ENCODE data around the gene SMC5.
"Not testable (repeated sequence)": the region's sequence is repeated elsewhere in the genome, so short reads cannot be mapped to it uniquely, and the experiment has no call there.

Gene SMC5

DNA sequence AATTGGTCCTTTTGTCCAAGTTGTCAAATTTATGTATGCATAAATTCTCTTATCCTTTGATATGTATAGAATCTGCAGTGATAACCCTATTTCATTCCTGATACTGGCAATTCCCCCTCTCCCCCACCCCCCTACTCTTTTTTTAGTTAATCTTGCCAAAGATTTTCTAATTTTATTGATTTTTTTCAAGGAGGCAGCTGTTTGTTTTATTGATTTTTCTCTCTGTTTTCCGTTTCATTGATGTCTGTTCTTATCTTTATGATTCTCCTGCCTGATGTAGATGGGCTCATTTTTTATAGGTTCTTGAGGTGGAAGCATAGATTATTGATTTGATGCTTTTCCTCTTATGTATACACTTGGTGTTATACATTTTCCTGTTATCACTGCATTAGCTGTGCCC, 34.4 kb downstream of the SMC5 start:
- no peak for TF ChIP-seq ZNF274 (IDR thresholded peaks at IDR 0.05; ENCODE audit: low read depth, low read length)
- no peak overlapping the region for H3K4me3 ChIP-seq (ENCODE audit: low read length)

DNA sequence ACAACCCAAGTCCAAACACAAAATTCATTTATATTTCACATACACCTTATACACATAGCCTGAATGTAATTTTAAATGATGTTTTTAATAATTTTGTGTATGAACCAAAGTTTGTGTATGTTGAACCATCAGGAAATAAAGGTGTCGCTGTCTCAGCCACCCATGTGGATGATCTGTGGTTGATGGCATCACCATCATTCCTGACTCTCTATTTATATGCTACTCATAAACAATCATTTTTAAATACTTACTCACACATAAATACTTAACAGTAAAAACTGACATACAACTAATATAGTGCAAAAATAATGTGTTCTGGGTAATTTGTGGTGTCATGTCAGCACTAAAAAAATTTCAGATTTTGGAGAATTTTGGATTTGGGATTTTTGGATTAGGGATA, 38.4 kb downstream of the SMC5 start:
- H3K4me3 ChIP-seq (ENCODE audit: low read length): no peak overlapping the region
- TF ChIP-seq ZNF274 (IDR thresholded peaks at IDR 0.05; ENCODE audit: low read depth, low read length): no peak

DNA sequence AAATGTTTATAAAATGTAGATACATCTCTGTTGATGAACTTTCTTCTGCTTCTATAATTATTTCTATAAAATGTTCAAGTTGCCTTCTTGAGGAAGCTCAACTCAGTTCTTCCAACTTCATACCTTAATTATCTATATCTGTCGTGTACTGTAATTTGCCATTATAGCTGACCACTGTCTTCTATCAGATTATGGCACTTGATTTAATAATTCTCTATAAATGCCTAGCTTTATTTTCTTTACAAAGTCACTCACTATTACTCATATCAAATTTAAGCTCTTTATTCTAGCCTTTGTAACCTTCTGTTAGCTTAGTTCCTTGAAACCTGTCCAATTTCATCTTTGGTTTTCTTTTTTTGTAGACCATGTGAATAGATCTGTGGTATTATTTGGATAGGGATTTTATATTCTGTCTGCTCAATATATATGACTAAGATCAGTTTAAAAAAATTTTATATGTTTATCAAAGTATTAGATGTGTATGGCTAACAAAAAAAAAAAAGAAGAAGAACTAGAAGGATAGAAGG, 39.5 kb downstream of the SMC5 start:
- no peak for TF ChIP-seq ZNF274 (IDR thresholded peaks at IDR 0.05; ENCODE audit: low read depth, low read length)
- no peak overlapping the region for H3K4me3 ChIP-seq (ENCODE audit: low read length)

DNA sequence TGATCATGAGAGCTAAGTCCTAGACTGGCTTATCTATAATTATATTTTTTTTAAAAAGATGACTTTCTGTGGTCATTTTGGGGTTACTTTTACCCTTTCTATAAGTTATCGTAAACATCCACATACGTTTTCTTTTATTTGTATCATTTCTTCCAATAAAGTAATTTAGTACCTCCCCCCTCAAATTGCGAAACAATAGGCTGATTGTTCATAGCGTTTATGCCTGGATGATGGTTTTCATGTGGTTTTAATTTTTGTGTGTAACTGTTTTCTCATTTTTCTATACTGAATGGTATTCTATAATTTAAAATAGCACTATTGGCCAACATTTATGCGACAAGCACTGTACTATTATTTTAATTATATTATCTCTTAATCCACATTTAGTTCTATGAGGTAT, 44.5 kb downstream of the SMC5 start:
- H3K4me3 ChIP-seq (ENCODE audit: low read length): no peak overlapping the region
- no peak for TF ChIP-seq ZNF274 (IDR thresholded peaks at IDR 0.05; ENCODE audit: low read depth, low read length)

DNA sequence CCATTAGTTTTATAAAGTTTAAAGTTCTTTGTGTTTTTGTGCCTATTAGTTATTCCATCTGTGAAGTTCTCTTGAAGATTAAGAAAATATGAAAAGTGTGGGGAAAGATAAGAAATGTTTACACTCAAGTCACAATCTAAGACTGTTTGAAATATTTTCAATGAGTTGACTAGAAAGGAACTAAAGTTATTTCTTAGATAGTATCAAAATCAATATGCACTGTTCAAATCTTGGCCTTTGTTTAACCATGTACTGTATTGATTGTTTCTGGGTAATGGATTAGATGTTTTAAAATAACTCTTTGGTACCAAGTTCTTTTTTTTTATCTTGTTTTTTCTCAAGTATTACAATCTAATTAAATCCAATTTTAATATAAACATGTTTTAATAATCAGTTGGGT, 46.0 kb downstream of the SMC5 start:
- no peak overlapping the region for H3K4me3 ChIP-seq (ENCODE audit: low read length)
- TF ChIP-seq ZNF274 (IDR thresholded peaks at IDR 0.05; ENCODE audit: low read depth, low read length): no peak

DNA sequence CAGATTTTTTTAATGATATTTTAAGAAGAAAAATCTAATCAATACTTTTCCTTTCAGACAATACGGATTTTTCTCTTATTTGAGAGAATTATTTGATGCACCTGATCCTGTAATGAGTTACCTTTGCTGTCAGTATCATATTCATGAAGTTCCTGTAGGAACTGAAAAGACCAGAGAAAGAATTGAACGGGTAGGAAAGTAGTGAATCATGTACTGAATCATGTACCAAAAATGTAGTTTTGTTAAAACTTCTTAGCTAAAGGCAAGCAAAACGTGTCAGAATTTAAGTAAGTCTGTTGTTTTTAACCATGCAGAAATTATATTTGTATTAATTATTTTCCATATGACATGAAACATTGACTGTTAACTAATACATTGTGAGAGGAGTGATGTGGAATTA, 56.6 kb downstream of the SMC5 start:
- no peak for TF ChIP-seq ZNF274 (IDR thresholded peaks at IDR 0.05; ENCODE audit: low read depth, low read length)
- H3K4me3 ChIP-seq (ENCODE audit: low read length): no peak overlapping the region

DNA sequence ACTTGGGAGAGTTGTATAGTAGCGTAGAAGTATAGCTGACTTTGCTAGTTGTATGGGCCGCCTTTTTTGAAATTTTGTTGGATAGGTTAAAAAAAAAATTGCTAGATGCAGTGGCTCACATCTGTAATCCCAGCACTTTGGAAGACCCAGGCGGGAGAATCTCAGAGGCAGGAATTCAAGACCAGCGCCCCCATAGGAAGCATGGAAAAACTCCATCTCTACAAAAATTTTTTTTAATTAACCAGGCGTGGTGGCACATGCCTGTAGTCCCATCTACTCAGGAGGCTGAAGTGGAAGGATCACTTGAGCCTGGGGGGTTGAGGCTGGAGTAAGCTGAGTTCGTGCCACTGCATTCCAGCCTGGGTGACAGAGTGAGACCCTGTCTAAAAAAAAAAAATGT, 59.2 kb downstream of the SMC5 start:
- no peak for TF ChIP-seq ZNF274 (IDR thresholded peaks at IDR 0.05; ENCODE audit: low read depth, low read length)
- H3K4me3 ChIP-seq (ENCODE audit: low read length): no peak overlapping the region

DNA sequence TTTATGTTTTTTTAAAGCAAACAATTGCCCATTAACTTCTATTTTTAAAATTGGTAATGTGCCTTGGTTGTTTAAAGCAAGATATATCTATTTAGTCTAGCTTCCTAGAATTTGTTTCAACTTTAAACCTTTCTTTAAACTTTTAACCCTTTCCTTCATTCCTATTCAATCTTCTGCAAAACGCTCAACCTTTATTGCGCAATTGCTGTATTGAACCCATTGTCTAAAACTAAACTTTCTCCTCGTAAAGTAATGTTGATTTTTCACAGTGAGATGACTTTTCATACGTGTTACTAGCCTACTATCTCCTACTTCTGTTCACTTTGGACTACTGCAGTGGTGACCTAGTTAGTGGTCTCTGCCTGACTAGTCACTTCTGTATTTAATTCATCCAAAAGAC, 63.3 kb downstream of the SMC5 start:
- no peak overlapping the region for H3K4me3 ChIP-seq (ENCODE audit: low read length)
- TF ChIP-seq ZNF274 (IDR thresholded peaks at IDR 0.05; ENCODE audit: low read depth, low read length): no peak

DNA sequence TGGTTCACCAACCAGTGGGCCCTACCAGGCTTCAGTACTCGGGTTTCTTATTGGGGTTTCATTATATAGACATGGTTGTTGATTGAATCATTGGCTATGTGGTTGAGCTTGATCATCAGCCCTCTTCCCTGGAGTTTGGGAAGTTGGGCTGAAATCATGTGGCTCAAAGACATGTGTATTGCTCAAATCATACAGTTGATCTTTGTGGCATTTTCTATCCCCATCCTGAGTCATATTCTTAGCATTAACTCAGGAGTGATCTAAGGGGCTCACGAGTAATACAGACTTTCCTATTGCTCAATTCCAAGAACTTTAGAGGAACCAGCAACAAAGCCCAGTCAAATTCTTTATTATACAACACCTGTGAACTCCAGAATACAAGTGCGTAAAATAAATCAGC, 66.2 kb downstream of the SMC5 start:
- TF ChIP-seq ZNF274 (IDR thresholded peaks at IDR 0.05; ENCODE audit: low read depth, low read length): no peak
- no peak overlapping the region for H3K4me3 ChIP-seq (ENCODE audit: low read length)

DNA sequence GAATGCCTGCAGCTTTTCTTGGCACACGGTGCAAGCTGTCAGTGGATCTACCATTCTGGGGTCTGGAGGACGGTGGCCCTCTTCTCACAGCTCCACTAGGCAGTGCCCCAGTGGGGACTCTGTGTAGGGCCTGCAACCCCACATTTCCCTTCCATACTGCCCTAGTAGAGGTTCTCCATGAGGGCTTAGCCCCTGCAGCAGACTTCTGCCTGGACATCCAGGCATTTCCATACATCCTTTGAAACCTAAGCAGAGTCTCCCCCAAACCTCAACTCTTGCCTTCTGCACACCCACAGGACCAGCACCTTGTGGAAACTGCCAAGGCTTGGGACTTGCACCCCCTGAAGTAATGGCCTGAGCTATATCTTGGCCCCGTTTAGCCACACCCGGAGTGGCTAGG, 69.8 kb downstream of the SMC5 start:
- H3K4me3 ChIP-seq (ENCODE audit: low read length): not testable (repeated sequence)

DNA sequence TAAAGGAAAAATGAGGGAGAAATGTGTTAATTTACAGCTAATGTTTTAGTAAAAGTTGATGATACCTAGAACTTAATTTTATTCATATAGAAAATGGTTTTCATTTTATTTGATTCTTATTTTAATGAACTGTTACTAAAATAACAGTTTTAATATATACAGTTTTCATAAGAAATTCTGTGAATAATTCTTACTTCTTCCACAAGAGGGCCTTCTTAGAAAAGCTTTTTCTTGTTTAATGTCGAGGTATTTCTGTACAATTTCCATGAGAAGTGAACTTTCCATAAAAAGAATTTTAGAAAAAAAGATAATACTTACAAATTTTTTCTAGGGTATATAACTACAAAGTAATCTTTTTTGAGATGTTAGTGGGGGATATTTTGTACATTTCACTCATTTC, 81.8 kb downstream of the SMC5 start:
- no peak for TF ChIP-seq ZNF274 (IDR thresholded peaks at IDR 0.05; ENCODE audit: low read depth, low read length)
- H3K4me3 ChIP-seq (ENCODE audit: low read length): no peak overlapping the region

DNA sequence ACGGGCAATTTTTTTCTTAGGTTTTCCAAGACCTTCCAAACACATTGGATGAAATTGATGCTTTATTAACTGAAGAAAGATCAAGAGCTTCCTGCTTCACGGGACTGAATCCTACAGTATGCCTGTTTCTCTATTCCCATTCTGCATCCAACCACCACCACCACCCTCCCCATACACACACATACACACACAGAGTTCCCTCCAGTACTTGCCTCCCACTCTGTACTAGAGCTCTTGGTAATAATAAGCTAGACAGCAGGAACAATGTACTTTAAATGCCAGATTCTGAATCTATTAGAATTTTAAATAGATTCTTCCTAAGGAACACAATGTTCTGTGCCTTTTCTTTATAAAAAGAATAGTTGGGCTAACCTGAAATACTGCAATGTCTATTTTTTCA, 88.3 kb downstream of the SMC5 start:
- no peak for TF ChIP-seq ZNF274 (IDR thresholded peaks at IDR 0.05; ENCODE audit: low read depth, low read length)
- H3K4me3 ChIP-seq (ENCODE audit: low read length): no peak overlapping the region

DNA sequence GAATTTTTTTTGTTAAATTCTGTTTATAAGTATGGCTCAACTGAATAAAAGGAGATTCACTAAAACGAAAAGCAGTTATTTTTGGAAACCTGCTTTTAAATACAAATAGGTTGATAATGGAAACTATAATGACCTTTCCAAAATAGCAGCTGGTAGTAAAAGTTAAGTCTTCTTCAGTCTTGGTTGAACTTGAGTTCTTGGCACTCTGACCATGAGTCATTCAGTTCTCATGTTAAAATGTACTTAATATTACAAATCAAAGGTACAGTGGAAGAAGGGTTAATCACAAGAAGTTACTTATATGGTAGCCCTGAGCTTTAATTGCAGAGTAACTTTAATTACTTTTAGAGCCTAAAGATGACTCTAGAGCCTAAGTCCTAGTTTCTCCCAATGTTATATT, 93.6 kb downstream of the SMC5 start:
- TF ChIP-seq ZNF274 (IDR thresholded peaks at IDR 0.05; ENCODE audit: low read depth, low read length): no peak
- H3K4me3 ChIP-seq (ENCODE audit: low read length): no peak overlapping the region

DNA sequence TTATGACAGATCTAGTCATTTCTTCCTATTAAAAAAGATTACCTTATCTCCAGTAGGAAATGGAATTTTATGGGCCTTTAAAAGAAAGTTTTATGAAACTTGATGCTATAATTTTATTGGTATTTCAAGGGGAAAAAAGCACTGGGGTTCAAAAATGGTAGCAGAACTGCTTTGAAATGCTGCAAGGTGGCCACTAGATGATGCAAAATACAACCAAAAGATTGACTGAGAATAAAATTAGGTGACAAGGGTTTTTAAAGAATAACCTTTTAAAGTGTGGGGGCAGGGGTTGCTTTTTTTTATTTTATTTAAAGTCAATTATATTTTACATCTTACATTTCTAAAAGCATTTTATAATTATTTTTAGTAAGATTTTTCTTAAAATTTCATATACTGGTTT, 94.0 kb downstream of the SMC5 start:
- no peak overlapping the region for H3K4me3 ChIP-seq (ENCODE audit: low read length)
- TF ChIP-seq ZNF274 (IDR thresholded peaks at IDR 0.05; ENCODE audit: low read depth, low read length): no peak

DNA sequence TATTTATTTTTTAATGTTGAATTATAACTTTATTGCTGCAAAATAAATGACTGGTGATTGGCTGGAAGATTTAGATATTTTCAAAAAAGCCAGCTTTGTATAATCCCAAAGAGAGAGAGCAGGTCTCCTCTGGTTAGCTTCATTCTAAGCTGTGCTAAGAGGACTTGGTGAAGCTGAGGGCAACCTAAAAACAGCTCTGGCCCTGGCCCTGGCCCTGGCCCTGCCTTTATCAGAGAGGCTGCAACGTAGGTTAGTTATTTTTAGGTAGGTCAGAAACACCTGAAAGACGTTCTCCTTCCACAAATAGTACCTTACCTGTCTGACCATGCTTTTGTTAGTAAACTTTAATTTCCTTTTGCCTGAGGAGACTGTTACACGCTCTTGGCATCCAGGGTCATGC, 97.0 kb downstream of the SMC5 start:
- H3K4me3 ChIP-seq (ENCODE audit: low read length): no peak overlapping the region
- TF ChIP-seq ZNF274 (IDR thresholded peaks at IDR 0.05; ENCODE audit: low read depth, low read length): no peak

DNA sequence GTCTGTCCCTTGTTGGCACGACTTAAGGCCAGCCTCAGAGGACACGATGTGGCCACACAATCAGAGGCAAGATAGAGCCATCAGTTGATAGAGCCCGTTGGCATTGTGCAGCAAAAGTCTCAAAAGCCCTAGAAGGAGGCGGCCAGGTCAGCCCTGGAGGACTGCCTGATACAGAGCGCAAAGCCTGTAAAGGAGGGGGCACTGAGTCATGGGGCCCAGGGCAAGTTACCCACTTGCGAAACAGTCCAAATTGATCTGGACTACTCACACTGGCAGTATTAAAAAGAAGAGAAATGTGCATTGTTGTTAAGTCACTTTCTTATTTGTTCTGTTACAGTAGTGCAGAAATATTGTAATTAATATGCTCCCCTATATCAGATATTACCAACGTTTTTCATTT, 104.2 kb downstream of the SMC5 start:
- TF ChIP-seq ZNF274 (IDR thresholded peaks at IDR 0.05; ENCODE audit: low read depth, low read length): no peak
- no peak overlapping the region for H3K4me3 ChIP-seq (ENCODE audit: low read length)

DNA sequence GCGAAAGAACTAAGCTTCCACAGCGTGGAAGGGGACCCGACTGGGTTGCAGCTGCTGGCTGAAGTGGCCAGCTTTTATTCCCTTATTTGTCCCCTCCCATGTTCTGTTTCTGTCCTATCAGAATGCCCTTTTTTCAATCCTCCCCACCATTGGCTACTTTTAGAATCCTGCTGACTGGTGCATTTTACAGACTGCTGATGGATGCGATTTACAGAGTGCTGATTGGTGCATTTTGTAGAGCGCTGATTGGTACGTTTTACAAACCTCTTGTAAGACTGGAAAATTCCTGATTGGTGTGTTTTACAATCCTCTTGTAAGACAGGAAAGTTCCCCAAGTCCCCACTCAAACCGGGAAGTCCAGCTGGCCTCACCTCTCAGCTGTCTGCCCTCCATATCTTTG, 105.0 kb downstream of the SMC5 start:
- TF ChIP-seq ZNF274 (IDR thresholded peaks at IDR 0.05; ENCODE audit: low read depth, low read length): no peak
- H3K4me3 ChIP-seq (ENCODE audit: low read length): no peak overlapping the region

Measured in GM08714 (cell line).